Lower lobe of right lung (tissue), 2 donors: ENCODE data around the gene S1PR4. TPM values are rescaled to one million over a fixed set of nuclear protein-coding genes. Genes with fewer than 3 reads are reported as not detected.
A peak's percentile ranks its signal among the peaks of the same experiment; 100 is the strongest.
"Not testable (repeated sequence)": the region's sequence is repeated elsewhere in the genome, so short reads cannot be mapped to it uniquely, and the experiment has no call there.

ENCODE experiments used
- ATAC-seq, 2 donors: fragments of 200-7000 bp; cut with Tn5 transposase; one replicate each; pipeline ENCODE4 v1.9.1; 2020 to 2022; ENCODE audit warnings: mild to moderate bottlenecking in 2 of 2, moderate library complexity in 2 of 2
- DNase-seq: peaks from one replicate; pipeline ENCODE4 v3.0.0-alpha.2; 2020
- H3K27ac ChIP-seq: fragments of 200-600 bp; one replicate; pipeline ENCODE4 v1.8.0; 2022
- H3K27me3 ChIP-seq: fragments of 200-600 bp; one replicate; pipeline ENCODE4 v1.8.0; 2022; ENCODE audit warnings: low read depth
- H3K36me3 ChIP-seq: fragments of 200-600 bp; one replicate; pipeline ENCODE4 v1.8.0; 2022; ENCODE audit warnings: mild to moderate bottlenecking
- H3K4me1 ChIP-seq: fragments of 200-600 bp; one replicate; pipeline ENCODE4 v1.8.0; 2022
- H3K4me3 ChIP-seq: fragments of 200-600 bp; one replicate; pipeline ENCODE4 v1.8.0; 2022; ENCODE audit warnings: mild to moderate bottlenecking
- H3K9me3 ChIP-seq: fragments of 200-600 bp; one replicate; pipeline ENCODE4 v1.8.0; 2022
- intact Hi-C: fragments of 100-400 bp; cut with DNase I; formaldehyde crosslinking; loops from one replicate; pipeline ENCODE4 v1.11.0; 2022
- total RNA-seq: library from RNA; stranded (reverse); fragmentation: NEBNext Ultra II Directional; extraction: Animal tissue kit (Norgen Biotek cat#: 25700); gene quantifications from one replicate; pipeline ENCODE4 v1.2.1, GENCODE V29; 2021
- TF ChIP-seq, protein P1 (sequence below): fragments of 200-600 bp; IDR thresholded peaks from one replicate; pipeline ENCODE4 v1.8.0; 2022; ENCODE audit warnings: antibody characterized with exemption, mild to moderate bottlenecking
- donor health status: DM: no; HTN: yes; CAD: no; lungs with severe emphysema.

Gene S1PR4
- total RNA-seq, 1 donor from 2014 or later = 35.7 TPM

DNA sequence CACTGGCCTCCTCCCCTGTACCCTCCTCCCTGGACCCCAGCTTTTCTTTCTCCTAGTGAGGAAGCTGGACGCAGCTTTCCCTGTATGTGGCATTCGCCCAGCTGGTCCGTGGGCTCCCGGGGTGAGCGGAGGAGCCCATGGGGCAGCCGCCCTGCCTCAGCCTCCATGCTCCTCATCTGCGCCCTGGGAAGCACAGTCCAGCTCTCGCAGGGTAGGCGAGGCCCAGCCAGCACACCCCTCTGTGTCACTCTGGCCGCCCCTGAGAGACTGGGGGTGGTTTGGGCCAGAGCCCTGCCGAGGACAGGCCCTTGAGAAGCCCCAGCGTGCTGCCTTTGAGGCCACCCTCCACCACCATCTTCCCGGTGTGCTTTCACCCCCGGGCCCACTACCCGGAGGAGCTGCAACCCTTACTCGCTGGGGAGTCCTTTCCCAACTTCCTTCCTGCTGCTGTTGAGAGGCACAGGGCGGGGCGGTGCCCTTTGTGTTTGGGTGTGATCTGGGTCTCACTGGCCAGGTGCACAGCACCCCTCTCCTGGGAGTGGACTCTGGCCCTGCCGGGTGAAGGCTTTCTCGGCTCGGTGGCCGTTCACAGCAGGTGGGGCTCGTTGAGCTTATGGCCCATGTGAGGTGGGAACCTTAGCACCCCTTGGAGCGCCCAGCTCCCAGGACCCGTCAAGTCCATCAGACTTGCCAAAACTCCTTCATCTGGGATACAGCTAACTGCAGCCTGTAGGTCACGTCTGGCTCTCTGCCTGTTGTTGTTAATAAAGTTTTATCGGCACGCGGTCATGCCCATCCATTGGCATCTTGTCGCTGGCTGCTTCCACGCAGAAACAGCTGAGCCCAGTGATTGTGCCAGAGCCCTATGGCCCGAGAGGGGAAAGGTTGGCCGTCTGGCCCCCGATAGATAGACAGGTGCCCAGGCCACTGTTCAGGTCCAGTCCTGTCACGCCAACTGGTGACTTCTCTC, 10.3 kb downstream of the S1PR4 start:
- Histone ChIP-seq H3K4me3 (no peak overlapping the region), H3K36me3 (peaks cover 15% of the 10 kb centered on the region), H3K9me3 (no peaks in the 10 kb centered on the region), H3K27me3 (no peaks in the 10 kb centered on the region), H3K4me1 (peaks cover 35% of the 10 kb centered on the region), H3K27ac (peak overlapping the region; percentile 43)
- TF ChIP-seq, protein P1, sequence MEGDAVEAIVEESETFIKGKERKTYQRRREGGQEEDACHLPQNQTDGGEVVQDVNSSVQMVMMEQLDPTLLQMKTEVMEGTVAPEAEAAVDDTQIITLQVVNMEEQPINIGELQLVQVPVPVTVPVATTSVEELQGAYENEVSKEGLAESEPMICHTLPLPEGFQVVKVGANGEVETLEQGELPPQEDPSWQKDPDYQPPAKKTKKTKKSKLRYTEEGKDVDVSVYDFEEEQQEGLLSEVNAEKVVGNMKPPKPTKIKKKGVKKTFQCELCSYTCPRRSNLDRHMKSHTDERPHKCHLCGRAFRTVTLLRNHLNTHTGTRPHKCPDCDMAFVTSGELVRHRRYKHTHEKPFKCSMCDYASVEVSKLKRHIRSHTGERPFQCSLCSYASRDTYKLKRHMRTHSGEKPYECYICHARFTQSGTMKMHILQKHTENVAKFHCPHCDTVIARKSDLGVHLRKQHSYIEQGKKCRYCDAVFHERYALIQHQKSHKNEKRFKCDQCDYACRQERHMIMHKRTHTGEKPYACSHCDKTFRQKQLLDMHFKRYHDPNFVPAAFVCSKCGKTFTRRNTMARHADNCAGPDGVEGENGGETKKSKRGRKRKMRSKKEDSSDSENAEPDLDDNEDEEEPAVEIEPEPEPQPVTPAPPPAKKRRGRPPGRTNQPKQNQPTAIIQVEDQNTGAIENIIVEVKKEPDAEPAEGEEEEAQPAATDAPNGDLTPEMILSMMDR = no peak
- no peak for ATAC-seq
- intact Hi-C loops = no loop called here
- DNase-seq = peak; percentile 75

DNA sequence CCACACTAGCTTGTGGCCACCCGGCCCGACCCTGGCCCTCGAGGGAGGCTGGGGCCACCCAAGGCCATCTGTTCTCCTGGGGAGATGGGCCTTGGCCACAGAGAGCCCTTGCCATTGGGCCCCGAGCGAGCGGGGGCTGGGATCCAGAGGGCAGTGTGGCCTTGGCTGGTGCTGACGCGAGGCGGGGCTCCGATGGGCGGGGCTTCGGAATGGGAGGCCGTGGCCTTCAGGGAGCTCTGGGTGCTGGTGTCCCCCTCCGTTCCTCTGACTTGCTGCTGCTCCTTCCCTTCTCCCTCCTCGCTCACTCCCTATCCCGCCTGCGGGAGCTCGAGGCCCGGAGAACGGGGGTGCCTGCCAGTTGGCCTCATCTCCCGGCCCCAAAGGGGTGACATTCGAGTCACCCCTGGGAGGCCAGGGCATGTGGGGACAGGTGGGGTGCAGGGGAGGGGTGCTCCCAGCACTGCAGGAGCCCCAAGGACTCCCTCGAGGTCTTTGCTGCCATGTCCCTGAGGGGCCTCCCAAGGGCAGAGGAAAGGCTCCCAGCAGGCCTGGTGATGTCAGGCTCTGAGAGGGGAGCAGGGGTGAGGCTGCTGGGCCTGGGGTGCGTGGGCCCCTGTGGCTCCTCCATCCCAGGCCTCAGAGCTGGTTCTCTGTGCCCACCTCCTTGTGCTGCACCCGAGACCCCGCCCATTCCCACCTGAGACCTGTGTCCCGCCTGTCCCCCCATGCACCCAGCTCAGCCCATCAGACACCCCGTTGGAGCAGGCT, 11.3 kb downstream of the S1PR4 start:
- Histone ChIP-seq H3K36me3 (peaks cover 18% of the 10 kb centered on the region), H3K27me3 (no peaks in the 10 kb centered on the region), H3K9me3 (no peaks in the 10 kb centered on the region), H3K4me3 (no peak overlapping the region), H3K4me1 (peaks cover 29% of the 10 kb centered on the region), H3K27ac (no peak overlapping the region)
- intact Hi-C loops = no loop called here
- no peak for ATAC-seq
- TF ChIP-seq, protein P1 = no peak
- no peak for DNase-seq

DNA sequence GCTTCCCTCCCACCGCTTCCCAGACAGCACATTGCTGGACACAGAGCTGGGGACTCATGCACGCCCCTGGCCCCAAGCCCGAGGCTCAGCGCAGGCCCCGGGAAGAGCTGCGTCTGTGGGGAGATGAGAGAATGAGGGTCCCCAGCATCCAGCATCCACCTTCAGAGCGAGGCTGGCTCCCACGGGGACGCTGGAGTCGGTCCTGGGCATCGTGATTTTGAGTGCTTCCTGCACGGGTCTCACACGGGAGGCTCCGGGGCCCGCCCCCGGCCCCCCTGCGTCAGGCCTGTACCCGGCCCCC, 11.9 kb downstream of the S1PR4 start:
- Histone ChIP-seq H3K4me1 (peaks cover 29% of the 10 kb centered on the region), H3K27ac (no peak overlapping the region), H3K4me3 (no peak overlapping the region), H3K27me3 (no peaks in the 10 kb centered on the region), H3K9me3 (no peaks in the 10 kb centered on the region), H3K36me3 (peaks cover 18% of the 10 kb centered on the region)
- DNase-seq (no peak), ATAC-seq (no peak)
- intact Hi-C loops = no loop called here
- TF ChIP-seq, protein P1 = no peak

DNA sequence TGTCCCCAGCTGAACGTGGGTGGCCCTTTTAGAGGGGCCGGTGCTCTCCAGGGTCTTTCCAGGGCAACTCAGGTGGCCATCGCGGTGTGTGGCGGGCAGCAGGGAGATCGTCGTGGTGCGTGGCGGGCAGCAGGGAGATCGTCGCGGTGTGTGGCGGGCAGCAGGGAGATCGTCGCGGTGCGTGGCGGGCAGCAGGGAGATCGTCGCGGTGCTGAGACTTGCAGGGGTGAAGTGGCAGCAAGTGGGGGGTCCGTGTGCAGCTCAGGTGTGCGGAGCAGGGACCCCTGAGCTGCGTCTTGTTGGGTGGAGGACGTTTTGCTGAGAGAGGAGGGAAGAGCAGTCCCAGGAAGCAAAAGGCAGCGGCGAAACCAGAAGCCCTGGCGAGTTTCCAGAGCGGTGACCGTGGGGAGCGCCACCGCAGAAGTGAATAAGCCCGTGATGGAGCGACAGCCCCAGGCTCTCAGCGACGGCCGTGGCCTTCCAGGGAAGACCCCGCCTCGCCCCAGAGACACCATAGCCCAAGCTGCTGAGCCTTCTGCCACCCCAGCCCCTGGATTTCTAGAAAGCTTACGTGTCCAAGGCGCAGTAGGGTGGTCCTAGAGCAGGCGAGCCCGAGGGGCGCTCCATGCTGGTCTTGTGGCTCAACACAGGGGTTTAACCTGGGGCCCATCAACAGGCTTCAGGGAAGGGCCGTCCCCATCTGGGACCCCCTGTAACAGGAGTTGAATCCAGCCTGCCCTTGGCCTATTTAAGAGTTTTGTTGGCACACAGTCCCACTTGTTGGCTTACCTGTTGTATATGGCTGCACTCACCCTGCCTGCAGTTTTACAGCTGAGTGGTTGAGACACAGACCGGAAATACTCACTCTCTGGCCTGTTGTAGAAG, 12.6 kb downstream of the S1PR4 start:
- ATAC-seq (no peak), DNase-seq (no peak)
- Histone ChIP-seq H3K4me1 (peaks cover 29% of the 10 kb centered on the region), H3K27ac (no peak overlapping the region), H3K27me3 (no peaks in the 10 kb centered on the region), H3K36me3 (peaks cover 24% of the 10 kb centered on the region), H3K4me3 (no peak overlapping the region), H3K9me3 (no peaks in the 10 kb centered on the region)
- TF ChIP-seq, protein P1 = no peak
- intact Hi-C loops = no loop called here

DNA sequence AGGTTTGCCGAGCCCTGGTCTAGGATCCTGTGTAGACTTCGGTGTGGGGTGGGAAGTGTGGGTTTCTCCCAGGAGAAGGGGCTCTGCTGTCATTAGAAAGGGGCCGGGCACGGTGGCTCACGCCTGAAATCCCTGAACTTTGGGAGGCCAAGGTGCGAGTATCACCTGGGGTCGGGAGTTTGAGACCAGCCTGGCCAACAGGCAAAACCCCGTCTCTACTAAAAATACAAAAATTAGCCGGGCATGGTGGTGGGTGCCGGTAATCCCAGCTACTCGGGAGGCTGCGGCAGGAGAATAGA, 13.2 kb downstream of the S1PR4 start:
- intact Hi-C loops, ATAC-seq, H3K9me3 ChIP-seq, H3K27ac ChIP-seq, H3K4me3 ChIP-seq, DNase-seq, H3K27me3 ChIP-seq: not testable (repeated sequence)
- H3K36me3 ChIP-seq = peaks cover 30% of the 10 kb centered on the region
- peaks cover 25% of the 10 kb centered on the region for H3K4me1 ChIP-seq
